ENCODE data around the gene TMEM178B.
"Not testable (repeated sequence)": the region's sequence is repeated elsewhere in the genome, so short reads cannot be mapped to it uniquely, and the experiment has no call there.

The TMEM178B gene

DNA sequence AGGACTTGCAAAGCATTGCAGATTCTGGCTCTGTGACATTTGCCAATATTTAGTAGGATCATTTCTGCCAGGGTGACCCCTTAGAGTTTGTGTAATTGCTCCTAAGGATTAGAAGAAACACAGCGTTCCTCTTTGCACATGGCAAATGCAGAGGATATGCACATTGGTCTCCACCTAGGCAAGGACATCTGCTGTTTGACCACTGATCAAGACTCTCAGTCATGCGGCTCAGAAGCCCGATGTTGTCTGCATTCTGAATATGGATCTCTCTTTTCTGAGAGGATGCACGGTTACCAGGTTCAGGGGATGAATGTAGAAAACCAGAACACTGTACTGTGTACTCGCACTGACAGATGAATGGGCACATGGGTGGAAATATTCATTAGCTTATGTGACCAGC is 296.8 kb downstream of the TMEM178B start:
- TF ChIP-seq CTCF (IDR thresholded peaks at IDR 0.05): no peak
- no peak overlapping the region for H3K27ac ChIP-seq
- H3K9me3 ChIP-seq: no peaks in the 10 kb centered on the region
- no peaks in the 10 kb centered on the region for H3K36me3 ChIP-seq
- no peaks in the 10 kb centered on the region for H3K27me3 ChIP-seq
- H3K4me3 ChIP-seq (ENCODE audit: low read depth in 1 of 2, low read length in 1 of 2): no peak overlapping the region
- no peaks in the 10 kb centered on the region for H3K4me1 ChIP-seq (ENCODE audit: control insufficient read depth in 1 of 2, insufficient read depth in 1 of 2, low read depth in 1 of 2, low read length in 1 of 2)

GRCh38 chr7:141374425-141374824 is 300.6 kb downstream of the TMEM178B start:
- no peak for TF ChIP-seq CTCF (IDR thresholded peaks at IDR 0.05)
- H3K4me1 ChIP-seq (ENCODE audit: control insufficient read depth in 1 of 2, insufficient read depth in 1 of 2, low read depth in 1 of 2, low read length in 1 of 2): no peaks in the 10 kb centered on the region
- H3K27me3 ChIP-seq: no peaks in the 10 kb centered on the region
- no peak overlapping the region for H3K4me3 ChIP-seq (ENCODE audit: low read depth in 1 of 2, low read length in 1 of 2)
- no peak overlapping the region for H3K27ac ChIP-seq
- H3K9me3 ChIP-seq: no peaks in the 10 kb centered on the region
- no peaks in the 10 kb centered on the region for H3K36me3 ChIP-seq

DNA sequence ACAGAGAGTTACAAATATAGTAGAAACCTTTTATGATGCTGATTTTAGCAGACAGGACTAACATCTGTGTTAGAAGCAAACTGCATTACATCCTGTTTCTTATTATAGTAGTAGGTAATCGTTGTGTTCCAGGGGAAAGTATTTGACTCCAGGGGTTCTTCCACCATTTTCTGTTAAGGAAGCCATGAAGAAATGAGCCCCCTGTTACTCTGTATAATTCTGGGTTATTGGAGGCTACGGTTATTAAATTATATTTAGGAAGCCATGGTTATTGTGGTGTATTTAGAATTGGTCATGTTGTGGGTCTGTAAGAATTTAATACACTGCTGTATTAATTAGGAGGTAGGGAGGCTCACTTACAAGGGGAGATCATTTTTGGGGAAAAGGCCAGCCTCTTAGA is 301.6 kb downstream of the TMEM178B start:
- no peak for TF ChIP-seq CTCF (IDR thresholded peaks at IDR 0.05)
- Histone ChIP-seq H3K27ac (no peak overlapping the region), H3K9me3 (no peaks in the 10 kb centered on the region), H3K27me3 (no peaks in the 10 kb centered on the region), H3K4me1 (ENCODE audit: control insufficient read depth in 1 of 2, insufficient read depth in 1 of 2, low read depth in 1 of 2, low read length in 1 of 2) (no peaks in the 10 kb centered on the region), H3K36me3 (no peaks in the 10 kb centered on the region), H3K4me3 (ENCODE audit: low read depth in 1 of 2, low read length in 1 of 2) (no peak overlapping the region)

DNA sequence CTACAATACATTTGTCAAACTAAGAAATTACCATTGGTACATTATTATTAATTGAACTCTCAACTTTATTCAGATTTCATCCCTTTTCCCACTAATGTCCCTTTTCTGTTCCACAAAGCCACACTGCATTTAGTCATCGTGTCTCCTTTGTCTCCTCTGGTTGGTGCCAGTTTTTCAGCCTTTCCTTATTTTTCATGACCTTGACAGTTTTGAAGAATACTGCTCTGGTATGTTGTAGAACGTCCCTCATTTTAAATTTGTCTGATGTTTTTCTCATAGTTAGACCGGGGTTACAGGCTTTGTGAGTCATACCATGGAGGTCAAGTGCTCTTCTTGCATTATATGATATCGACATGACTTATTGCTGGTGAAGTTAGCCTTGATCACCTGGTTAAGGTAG is 304.0 kb downstream of the TMEM178B start:
- no peak overlapping the region for H3K4me3 ChIP-seq (ENCODE audit: low read depth in 1 of 2, low read length in 1 of 2)
- H3K9me3 ChIP-seq: no peaks in the 10 kb centered on the region
- H3K27ac ChIP-seq: no peak overlapping the region
- H3K27me3 ChIP-seq: no peaks in the 10 kb centered on the region
- H3K36me3 ChIP-seq: no peaks in the 10 kb centered on the region
- no peak for TF ChIP-seq CTCF (IDR thresholded peaks at IDR 0.05)
- H3K4me1 ChIP-seq (ENCODE audit: control insufficient read depth in 1 of 2, insufficient read depth in 1 of 2, low read depth in 1 of 2, low read length in 1 of 2): no peaks in the 10 kb centered on the region

- no peaks in the 10 kb centered on the region for H3K9me3 ChIP-seq
- no peaks in the 10 kb centered on the region for H3K27me3 ChIP-seq
- no peak for TF ChIP-seq CTCF (IDR thresholded peaks at IDR 0.05)
- H3K4me3 ChIP-seq (ENCODE audit: low read depth in 1 of 2, low read length in 1 of 2): no peak overlapping the region
- H3K27ac ChIP-seq: no peak overlapping the region
- H3K36me3 ChIP-seq: no peaks in the 10 kb centered on the region
- no peaks in the 10 kb centered on the region for H3K4me1 ChIP-seq (ENCODE audit: control insufficient read depth in 1 of 2, insufficient read depth in 1 of 2, low read depth in 1 of 2, low read length in 1 of 2)
Measured at GRCh38 chr7:141378405-141378804, 304.5 kb downstream of the TMEM178B start.

DNA sequence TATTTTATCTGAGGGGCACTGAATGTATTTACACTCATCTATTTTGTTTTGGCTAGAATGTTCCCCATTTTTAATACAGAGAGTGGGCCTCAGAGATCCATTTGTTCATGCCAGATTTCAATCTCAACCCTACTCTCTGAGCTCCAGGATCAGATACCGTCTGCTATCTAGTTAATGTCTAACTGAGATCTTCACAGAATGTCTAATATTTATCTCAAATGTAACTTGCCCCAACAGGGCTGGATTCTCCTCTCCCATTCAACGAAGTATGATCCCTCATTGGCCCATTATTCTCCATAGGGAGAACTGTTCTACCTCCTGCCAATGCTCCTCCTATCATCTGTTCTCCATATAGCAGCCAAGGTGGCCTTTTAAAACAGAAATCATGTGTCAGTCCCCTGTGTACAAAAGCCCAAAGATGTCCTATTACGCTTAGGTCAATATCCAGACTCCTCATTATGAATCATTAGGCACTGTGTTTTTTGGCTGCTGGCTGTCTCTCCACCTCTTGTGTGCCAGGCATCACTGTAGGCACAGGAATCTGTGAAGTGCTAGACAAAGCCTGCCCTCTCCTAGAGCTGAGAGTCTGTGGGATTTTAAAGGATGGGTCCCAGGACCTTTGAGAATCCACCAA is 308.0 kb downstream of the TMEM178B start:
- TF ChIP-seq CTCF (IDR thresholded peaks at IDR 0.05): no peak
- H3K36me3 ChIP-seq: no peaks in the 10 kb centered on the region
- H3K27ac ChIP-seq: no peak overlapping the region
- no peaks in the 10 kb centered on the region for H3K9me3 ChIP-seq
- H3K27me3 ChIP-seq: no peaks in the 10 kb centered on the region
- H3K4me3 ChIP-seq (ENCODE audit: low read depth in 1 of 2, low read length in 1 of 2): no peak overlapping the region
- H3K4me1 ChIP-seq (ENCODE audit: control insufficient read depth in 1 of 2, insufficient read depth in 1 of 2, low read depth in 1 of 2, low read length in 1 of 2): no peaks in the 10 kb centered on the region

DNA sequence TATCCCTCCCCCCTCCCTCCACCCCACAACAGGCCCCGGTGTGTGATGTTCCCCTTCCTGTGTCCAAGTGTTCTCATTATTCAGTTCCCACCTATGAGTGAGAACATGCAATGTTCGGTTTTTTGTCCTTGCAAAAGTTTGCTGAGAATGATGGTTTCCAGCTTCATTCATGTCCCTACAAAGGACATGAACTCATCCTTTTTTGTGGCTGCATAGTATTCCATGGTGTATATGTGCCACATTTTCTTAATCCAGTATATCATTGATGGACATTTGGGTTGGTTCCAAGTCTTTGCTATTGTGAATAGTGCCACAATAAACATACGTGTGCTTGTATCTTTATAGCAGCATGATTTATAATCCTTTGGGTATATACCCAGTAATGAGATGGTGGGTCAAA is 309.5 kb downstream of the TMEM178B start:
- H3K27ac ChIP-seq; H3K36me3 ChIP-seq; H3K4me3 ChIP-seq (ENCODE audit: low read depth in 1 of 2, low read length in 1 of 2); H3K4me1 ChIP-seq (ENCODE audit: control insufficient read depth in 1 of 2, insufficient read depth in 1 of 2, low read depth in 1 of 2, low read length in 1 of 2); H3K27me3 ChIP-seq; H3K9me3 ChIP-seq: not testable (repeated sequence)

Measured in neutrophil (primary cell).